D341Med (cell line): Measurements from ENCODE around the gene PREP.

Experiments used
- DNase-seq: peaks from one replicate; pipeline ENCODE4 v3.0.0; 2012; ENCODE audit warnings: low spot score

PREP gene

DNA sequence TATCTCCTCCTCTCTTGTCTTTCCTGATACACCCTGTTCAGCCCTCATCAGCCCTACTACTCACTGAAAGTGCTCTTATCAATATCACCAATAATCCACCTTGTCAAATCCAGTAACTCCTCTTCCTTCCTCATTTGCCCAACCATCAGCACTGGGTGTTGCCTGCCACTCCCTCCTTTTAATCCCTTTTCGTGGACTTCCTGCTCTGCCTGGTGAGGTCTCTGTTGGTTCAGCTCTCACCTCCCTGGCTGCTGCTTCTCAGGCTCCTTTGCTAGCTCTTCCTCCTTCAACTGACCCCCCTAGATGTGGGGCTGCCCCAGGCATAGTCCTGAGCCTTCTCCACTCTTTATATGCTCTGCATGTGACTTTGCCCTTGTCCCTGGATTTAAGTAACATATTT lies 92.5 kb downstream of the PREP start:
- DNase-seq = no peak

DNA sequence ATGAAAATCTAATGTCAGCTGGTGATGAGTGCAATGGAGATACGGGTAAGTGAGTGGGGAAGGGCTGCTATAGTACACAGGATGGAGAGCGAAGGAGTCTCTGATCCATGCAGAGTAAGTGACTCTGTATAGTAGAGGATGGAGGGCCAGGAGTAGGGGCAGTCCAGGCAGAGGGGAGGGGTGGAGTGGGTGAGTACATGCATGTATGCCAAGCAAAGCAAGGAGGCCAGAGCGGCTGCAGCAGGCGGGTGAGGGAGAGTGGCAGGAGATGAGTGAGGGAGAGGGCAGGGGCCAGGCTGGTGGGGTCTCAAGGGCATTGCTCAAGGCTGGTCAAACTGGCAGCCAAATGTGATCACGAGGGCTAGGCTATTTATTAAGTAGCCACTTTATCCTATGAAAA lies 94.0 kb downstream of the PREP start:
- DNase-seq = no peak

DNA sequence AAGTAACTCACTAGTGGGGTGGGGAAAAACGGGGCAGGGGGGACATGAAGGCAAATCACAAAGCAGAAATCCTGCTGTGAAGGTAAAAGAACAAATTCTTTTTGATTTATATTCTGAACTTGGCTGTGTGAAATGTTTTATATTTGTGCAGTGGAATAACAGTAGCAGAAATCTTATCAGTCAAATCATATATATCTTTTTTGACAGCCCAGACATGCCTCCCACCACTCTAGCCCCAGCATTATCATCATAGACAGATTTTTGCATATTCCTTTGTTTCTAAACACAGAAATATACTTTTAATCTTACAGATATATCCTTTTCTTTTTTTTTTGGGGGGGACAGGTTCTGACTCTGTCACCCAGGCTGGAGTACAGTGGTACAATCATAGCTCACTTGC lies 97.4 kb downstream of the PREP start:
- DNase-seq = no peak

DNA sequence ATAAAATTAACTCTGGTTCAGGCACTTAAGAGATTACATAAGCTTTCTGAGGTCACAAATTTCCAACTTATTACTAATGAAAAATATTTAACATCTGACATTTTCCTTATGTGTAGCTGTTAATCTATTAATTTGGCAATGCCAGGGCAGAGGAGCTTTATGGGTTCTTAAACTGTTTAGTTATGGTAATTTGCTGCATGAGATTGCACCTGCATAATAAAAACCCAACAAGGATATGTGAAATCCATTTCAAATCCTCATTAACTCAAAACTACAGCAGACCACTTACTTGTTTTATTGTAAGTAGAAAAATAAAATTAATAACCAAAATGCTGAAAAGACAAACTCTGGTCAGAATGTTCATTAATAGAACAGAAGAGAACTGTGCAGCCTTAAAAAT lies 98.1 kb downstream of the PREP start:
- DNase-seq = no peak

DNA sequence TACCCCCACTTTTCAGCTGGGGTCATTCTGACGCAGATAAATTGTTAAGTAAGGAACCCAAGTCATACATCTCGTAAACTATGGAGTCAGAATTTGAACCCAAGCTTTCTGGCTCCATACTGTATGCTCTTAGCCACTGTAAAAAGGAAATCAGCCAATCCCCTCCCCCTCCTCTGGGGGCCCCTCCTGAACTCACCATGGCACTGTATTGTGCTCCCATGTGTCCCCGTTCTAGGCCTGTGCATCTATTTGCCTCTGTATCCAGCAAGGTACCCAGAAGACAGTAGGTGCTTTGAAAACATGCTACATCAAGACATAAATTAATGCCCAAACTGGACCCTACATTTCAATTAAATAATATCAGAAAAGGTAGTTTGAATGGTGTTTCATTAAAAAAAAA lies 98.5 kb downstream of the PREP start:
- DNase-seq = no peak

DNA sequence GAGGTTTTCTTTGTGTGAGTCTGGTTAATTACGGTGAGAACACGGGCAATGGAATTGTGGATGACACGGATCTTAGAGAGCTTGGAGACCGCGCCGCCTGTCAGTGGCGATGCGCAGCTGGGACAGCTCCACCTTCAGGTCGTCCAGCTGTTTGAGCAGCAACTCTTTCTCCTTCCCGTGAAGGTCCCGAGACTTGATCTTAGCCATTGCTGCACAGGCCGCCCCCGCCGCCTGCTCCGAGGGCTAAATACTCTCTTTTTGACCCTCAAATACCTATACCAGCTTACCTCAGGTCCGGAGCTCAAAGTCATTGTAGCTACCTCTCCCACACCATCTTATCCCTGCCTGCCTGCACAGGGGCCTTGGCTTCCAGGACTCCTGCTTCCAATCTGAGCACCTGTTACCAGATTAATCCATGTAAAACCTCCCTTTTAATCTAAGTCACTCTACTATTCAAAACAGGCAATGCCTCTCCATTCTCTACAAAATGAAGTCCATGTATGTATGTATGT lies 100.2 kb downstream of the PREP start:
- DNase-seq = no peak

DNA sequence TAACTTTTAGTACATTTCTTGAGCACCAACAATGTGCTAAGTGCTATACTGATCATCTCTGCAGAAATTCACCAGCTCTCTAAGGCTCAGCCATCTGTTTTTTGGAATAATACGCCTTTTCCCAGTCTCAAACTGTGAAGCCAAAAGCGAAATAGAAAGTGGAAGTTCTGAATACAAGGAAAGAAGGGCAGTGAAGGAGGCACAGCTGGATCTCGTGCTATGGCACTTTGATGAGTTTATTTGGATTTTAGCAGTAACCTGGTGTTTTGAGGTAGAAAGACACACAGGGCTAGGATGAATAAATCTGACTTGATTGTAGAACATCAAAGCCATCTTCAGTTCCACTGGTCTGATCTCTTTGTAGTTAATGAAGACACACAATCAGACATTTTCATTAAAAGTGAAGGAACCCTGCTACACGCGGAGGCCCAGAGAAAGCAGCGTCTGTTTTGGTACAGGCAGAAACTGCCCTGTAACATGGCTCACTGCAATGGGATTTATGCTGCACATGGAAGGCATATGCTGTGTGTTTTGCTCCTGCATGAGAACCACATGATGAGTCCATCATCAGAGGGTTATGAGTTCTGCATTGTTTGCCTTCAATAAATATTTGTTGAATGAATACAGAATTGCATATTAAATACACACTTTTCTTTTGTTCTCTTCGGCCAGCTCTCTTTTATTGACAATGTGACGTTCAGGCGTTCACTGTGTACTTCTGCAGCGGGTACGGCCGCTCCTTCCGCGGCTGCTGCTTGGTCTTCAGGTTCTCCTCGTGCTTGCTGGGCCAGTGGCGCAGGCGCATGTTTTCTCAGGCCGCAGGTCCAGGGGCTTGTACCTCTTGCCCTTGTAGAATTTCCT lies 100.9 kb downstream of the PREP start:
- no peak for DNase-seq

DNA sequence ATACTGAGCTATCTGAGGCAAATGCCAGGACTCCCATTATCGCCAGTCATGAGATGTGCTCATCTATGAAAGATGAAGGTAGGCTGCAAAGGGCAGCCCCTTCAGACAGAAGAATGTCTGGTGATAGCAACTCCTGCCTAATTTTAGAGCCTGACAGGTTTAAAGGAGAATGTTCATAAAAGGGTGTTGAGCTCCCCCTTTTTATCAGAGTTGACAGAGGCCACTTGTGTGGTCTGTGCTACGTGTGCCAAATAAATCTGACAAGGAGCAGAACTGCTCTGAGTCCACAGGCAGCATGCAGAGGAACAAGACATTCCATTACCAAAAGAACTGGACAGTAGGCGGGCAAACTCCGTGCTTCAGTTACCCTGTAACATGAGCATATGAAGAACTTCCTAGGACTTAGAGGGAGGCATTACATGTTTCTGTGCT lies 101.8 kb downstream of the PREP start:
- no peak for DNase-seq

DNA sequence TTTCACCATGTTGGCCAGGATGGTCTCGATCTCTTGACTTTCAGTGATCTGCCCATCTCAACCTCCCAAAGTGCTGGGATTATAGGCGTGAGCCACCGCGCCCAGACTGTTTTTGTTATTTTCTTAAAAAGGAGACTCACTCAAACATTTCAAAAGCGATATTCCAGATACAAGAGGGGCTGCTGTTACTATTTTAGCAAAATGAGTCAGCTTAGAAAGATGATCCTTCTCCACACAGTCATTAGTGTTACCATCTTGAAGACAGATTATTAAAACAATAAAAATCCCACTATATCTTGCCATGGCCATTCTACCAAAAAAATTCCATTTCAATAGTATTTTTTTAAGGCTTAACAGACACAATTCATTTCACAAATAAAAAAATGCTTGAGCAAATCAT lies 102.8 kb downstream of the PREP start:
- no peak for DNase-seq

DNA sequence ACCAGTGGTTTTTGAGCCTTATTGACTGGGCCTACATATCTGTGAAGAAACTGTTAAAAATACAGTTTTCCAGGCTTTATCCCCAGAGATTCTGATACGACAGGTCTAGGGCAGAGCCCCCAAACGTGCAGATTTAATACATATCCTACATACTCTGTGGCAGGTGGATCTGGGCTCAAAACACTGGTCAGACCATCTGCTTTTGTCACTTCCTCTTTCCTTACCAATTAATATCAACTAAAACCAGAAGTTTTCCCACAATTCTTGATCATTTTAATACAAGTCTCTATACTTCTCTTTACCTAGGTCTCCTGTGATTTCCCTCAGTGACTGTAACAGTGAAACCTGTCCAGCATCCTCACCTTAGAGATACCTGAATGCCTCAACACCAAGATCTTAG lies 108.8 kb downstream of the PREP start:
- no peak for DNase-seq

DNA sequence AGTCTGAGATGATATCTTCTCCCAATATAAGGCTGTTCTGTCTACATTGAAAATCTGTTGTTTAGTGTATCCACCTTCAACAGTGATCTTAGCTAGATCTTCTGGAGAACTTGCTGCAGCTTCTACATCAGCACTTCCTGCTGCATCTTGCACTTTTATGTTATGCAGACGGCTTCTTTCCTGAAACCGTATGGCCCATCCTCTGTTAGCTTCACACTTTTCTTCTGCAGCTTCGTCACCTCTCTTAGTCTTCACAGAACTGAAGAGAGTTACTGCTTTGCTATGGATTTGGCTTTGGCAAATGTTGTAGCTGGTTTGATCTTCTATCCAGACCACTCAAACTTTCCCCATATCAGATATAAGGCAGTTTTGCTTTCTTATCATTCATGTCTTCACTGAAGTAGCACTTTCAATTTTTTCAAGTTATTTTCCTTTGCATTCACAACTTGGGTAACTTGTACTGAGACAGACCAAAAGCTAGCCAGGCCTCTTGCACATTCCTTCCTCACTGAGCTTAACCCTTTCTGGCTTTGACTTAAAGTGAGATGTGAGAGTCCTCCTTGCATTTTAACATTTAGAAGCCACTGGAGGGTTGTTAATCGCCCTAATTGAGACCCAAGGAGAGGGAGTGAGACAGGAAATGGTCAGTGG lies 110.1 kb downstream of the PREP start:
- DNase-seq = no peak

DNA sequence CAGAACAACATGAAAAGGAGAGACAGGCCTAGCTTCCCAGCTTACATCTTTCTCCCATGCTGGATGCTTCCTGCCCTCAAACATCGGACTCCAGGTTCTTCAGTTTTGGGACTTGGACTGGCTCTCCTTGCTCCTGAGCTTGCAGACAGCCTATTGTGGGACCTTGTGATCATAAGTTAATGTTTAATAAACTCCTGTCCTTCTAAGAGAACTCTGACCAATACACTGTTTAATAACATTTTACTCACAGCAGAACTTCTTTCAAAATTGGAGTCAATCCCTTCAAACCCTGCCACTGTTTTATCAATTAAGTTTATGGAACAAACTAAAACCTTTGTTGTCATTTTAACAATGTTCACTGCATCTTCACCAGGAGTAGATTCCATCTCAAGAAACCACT lies 111.4 kb downstream of the PREP start:
- no peak for DNase-seq

DNA sequence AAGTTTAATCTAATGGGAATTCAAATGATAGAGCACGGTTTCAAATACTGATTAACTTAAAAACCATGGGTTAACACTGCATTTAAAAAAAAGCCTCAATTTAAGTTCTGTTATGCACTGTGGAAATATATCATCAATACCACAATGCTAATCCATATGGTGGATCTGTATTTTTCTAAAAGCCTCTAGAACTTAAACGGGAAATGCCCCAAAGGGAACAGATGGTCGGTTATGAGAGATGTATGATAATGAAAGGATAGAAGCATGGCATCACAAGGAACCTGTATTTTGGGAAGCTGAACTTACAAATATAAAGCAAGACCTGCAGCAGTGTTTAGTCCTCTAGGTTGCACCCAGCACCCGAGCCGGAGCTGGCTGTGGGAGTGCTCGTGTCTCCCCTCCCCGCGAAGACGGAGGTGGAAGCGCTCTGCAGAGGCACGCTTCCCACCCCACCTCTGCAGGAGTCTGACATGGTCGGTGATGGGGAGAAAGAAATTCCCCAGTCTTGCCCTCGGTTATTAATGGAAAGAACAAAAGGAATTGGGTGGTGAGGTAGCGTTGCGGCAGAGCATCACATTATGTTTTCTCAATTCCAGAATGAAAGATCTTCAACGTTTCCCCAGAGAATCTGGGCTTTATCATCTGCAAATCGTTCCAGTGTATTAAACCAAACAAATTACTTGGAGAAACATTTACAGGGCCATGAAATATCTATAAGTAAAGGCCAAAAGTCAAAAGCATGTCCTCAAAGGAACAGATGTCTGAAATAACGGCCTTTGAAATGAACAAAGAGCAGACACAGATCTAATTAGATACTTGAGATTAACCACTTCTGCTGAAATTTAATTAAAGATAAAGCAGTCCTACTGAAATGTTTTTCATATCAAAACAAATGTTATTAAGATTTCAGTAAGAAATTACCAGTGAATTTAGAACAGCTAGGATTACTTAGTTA lies 120.0 kb downstream of the PREP start:
- no peak for DNase-seq

DNA sequence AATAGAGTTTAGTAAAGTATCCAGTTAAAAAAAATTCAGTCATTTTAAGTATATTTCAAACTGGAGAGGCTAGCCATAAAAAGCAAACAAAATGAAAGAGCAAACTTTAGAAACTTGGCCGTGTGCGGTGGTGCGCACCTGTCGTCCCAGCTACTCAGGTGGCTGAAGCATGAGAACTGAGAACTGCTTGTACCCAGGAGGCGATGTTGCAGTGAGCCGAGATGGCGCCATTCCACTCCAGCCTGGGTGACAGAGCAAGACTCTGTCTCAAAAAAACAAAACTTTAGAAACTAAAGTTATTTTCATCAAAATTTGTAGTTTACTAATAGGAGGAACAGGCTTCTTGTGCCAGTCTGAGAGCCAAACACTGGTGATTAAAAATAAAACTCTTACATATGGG lies 122.8 kb downstream of the PREP start:
- no peak for DNase-seq

DNA sequence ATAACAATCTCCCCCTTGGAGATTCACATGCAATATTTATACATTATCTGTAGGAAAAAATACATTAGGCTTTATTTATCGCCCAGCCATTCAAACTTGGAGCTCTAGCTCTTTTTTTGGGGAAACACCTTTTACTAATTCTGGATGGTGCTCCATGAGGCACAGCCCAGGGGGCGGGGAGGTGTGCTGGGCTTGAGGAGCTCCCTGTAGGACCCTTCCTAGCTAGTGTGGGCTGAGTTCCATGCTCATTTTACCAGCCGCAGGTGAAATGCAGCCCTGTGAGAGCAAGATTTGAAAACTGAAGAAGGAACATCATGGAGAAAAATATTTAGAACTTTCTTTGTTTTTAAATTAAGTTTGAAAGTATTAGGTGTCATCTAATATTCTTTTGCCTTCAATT lies 123.4 kb downstream of the PREP start:
- no peak for DNase-seq

DNA sequence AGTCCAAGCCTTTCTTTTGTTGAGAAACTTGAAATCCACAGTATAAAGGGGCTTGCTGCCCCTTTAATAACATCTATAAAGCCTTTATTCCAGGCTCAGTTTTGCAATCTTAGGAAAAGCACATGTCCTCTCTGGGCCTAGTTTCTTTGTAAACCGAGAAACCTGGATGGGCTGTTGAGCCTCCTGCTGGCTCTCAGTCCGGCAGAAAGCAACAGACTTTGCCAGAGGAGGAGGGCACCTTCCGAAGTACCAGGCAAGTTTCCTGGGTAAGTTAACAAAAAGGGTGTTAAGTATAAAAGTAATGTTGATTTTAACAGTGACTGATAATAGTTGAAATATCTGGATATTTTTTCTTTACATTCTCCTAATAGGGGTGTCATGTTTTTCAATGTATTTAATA lies 124.1 kb downstream of the PREP start:
- DNase-seq = no peak

DNA sequence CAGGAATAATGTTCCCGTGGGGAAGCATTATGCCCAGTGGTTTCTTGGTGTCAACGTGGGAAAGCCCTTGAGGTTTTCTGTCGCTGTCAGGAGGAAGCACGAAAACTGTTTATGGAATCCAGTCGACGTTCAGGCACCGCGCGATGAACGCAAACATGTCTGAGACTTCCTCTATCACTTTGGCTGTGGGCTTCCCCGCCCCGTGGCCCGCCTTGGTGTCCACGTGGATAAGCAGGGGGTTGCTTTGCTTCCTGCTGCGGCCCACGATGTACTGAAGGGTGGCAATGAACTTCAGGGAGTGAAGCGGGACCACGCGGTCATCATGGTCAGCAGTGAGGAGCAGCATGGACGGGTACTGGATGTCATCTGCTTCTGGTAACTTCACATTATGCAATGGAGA lies 124.8 kb downstream of the PREP start:
- no peak for DNase-seq

DNA sequence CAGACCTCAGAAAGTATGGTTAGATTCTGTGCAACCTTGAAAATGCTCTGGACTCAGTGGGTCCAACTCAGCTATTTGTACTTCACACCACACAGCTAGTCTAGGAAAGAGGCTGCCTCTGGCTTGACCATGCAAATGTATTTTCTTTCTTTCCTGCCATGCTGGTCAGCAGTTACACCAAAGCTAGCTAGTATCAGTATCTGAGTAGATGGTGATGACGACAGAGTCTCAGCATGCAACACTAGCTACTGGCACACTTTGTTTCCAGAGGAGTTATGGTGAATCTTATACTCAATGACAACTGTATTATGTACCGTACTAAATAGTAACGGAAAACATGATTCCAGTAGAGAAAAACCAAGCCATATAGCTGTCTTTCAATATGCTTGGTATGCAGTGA lies 126.5 kb downstream of the PREP start:
- no peak for DNase-seq

DNA sequence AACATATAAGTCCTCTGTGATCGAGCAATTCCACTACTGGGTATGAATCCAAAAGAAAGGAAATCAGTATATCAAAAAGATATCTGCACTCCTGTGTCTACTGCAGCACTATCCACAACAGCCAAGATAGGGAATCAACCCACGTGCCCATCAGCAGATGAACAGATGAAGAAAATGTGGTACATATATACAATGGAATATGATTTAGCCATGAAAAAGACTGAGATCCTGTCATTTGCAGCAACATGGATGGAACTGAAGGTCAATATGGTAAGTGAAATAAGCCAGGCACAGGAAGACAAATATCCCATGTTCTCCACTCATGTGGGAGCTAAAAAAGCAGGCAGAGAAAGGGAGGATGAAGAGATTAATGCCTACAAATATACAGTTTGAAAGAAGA lies 127.3 kb downstream of the PREP start:
- DNase-seq = no peak

DNA sequence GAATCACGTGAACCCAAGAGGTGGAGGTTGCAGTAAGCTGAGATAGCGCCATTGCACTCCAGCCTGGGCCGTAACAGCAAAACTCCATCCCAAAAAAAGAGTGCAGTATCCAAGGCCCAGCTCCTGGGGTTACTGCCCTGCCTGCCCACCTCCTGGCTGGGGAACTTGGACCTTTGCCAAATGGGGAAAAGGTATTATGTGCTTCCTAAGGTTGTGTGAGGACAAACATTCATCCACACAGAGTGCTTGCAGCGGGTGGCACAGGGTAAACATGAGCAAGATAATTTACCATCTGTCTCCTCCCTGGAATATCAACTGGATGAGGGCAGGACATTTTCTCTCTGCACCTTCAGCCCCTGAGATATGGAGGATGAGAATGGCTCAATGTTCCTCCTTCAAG lies 128.2 kb downstream of the PREP start:
- DNase-seq = no peak

DNA sequence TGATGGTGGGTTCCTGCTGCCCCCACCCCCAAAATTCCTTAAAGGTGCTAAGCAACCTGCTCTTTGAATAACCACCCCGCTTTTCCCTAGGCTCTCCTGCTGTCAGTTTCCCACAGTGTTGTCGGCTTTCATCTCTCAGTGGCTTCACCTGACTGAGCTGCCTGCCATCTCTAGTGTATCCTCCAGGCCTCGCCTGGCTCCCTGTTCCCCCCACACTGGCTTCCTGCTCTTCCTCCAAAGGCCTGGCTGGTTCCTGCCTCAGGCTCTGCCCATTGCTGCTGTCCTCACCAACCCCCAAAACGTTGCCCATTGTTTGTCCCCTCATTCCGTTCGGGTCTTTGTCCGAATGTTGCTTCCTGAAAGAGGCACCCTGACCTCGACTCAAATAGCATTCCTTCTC lies 129.3 kb downstream of the PREP start:
- no peak for DNase-seq

DNA sequence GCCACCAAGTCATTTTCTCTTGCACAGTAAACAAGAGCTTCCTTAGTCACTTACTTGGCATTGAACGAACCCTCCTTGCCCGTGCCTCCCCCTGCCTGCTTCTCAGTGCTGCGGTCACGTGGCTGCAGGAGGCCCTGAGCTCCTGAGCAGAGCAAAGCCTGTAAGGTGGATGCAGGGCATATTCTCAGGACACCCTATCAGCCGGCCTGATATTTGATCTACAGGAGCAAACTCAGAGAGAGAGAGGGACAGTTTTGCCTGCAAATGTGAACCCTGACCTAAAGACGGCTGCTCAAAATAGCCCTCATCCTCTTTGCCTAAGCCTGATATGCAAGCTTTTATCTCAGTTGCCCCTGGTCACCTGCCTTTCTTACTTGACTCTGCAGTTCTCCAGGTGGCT lies 130.1 kb downstream of the PREP start:
- DNase-seq = no peak

DNA sequence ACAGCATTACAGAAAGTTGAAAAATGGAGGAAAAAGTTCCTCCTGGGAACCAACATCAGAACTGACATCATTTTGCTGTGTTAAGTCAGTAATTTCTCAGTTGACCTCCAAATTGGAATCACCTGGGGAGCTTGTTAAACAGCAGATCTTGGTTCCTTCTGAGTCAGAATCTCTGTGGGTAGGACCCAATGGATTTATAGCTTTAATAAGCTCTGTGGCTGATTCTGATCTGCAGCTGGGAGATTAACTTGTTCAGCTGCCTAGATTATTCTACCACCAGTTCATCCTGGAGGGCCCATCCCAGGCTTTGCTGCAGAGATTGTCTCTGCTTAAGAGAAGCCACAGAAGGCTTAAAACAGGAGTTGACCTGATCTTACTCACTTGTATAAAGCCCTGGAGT lies 132.4 kb downstream of the PREP start:
- DNase-seq = peak; percentile 57
